KMS-11 (cell line): ENCODE data around the gene MAFB.

Experiments used
- H2AFZ ChIP-seq: fragments of 200-600 bp; sonication (generic); 2 replicates; pipeline ENCODE4 v1.6.1; 2016; ENCODE audit warnings: antibody characterized with exemption, mixed run types, low read depth
- H3K27ac ChIP-seq: fragments of 200-600 bp; sonication (generic); 2 replicates; pipeline ENCODE4 v1.6.1; 2016; ENCODE audit warnings: mild to moderate bottlenecking, mixed run types
- H3K27me3 ChIP-seq: fragments of 200-600 bp; sonication (generic); 2 replicates; pipeline ENCODE4 v1.6.1; 2017; ENCODE audit warnings: mild to moderate bottlenecking, low read depth, mixed run types, moderate library complexity; ENCODE audit not compliant: insufficient read depth
- H3K36me3 ChIP-seq: fragments of 200-600 bp; sonication (generic); 2 replicates; pipeline ENCODE4 v1.6.1; 2017; ENCODE audit warnings: mild to moderate bottlenecking, mixed run types; ENCODE audit not compliant: insufficient read depth
- H3K4me1 ChIP-seq: fragments of 200-600 bp; sonication (generic); 2 replicates; pipeline ENCODE4 v1.6.1; 2016; ENCODE audit warnings: mild to moderate bottlenecking, low read depth, mixed run types; ENCODE audit not compliant: poor library complexity, severe bottlenecking
- H3K4me2 ChIP-seq: fragments of 200-600 bp; sonication (generic); 2 replicates; pipeline ENCODE4 v1.7.0; 2016; ENCODE audit warnings: mild to moderate bottlenecking, mixed run types
- H3K4me3 ChIP-seq: fragments of 200-600 bp; sonication (generic); IDR thresholded peaks from 2 replicates; pipeline ENCODE4 v1.6.1; 2017; ENCODE audit warnings: low read depth, low read length, mixed read lengths; ENCODE audit not compliant: insufficient read depth
- H3K79me2 ChIP-seq: fragments of 200-600 bp; sonication (generic); 2 replicates; pipeline ENCODE4 v1.6.1; 2016; ENCODE audit warnings: low read depth, mixed run types; ENCODE audit not compliant: insufficient read depth
- H3K9ac ChIP-seq: fragments of 200-600 bp; sonication (generic); 2 replicates; pipeline ENCODE4 v1.6.1; 2016; ENCODE audit warnings: mild to moderate bottlenecking, mixed run types
- H4K20me1 ChIP-seq: fragments of 200-600 bp; sonication (generic); 2 replicates; pipeline ENCODE4 v1.6.1; 2016; ENCODE audit warnings: mild to moderate bottlenecking, mixed run types; ENCODE audit not compliant: insufficient read depth
- TF ChIP-seq, protein P1 (sequence below): fragments of 200-600 bp; sonication (generic); conservative IDR thresholded peaks from 2 replicates; pipeline ENCODE4 v1.6.1; 2017; ENCODE audit warnings: low read depth, mild to moderate bottlenecking, antibody characterized with exemption, low read length, moderate library complexity, mixed read lengths

The MAFB gene

DNA sequence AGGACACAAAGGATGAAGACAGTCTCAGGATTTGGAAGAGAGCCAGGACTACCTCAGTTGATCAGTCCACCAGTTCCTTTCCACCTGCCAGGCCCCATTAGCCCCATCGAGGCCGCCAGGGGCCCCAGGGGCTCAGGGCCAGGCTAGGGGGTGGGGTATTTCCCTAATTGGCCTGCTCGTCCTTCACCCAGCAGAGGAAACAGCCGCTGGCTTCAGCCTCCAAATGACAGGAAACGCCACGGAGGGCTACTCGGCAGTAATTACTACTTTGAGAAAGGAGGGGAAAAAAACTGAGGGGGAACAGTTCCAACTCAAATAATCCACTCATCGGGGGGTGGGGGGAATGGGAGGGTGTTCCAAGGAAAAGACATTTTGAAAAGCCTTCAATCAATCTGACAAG is 42.7 kb downstream of the MAFB start:
- Histone ChIP-seq H2AFZ (no peak overlapping the region), H3K4me1 (no peaks in the 10 kb centered on the region), H4K20me1 (no peaks in the 10 kb centered on the region), H3K27ac (no peak overlapping the region), H3K27me3 (no peaks in the 10 kb centered on the region), H3K4me3 (no peak overlapping the region), H3K4me2 (no peak overlapping the region), H3K79me2 (no peaks in the 10 kb centered on the region), H3K36me3 (no peaks in the 10 kb centered on the region), H3K9ac (no peak overlapping the region)
- TF ChIP-seq, protein P1, sequence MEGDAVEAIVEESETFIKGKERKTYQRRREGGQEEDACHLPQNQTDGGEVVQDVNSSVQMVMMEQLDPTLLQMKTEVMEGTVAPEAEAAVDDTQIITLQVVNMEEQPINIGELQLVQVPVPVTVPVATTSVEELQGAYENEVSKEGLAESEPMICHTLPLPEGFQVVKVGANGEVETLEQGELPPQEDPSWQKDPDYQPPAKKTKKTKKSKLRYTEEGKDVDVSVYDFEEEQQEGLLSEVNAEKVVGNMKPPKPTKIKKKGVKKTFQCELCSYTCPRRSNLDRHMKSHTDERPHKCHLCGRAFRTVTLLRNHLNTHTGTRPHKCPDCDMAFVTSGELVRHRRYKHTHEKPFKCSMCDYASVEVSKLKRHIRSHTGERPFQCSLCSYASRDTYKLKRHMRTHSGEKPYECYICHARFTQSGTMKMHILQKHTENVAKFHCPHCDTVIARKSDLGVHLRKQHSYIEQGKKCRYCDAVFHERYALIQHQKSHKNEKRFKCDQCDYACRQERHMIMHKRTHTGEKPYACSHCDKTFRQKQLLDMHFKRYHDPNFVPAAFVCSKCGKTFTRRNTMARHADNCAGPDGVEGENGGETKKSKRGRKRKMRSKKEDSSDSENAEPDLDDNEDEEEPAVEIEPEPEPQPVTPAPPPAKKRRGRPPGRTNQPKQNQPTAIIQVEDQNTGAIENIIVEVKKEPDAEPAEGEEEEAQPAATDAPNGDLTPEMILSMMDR, result no peak

DNA sequence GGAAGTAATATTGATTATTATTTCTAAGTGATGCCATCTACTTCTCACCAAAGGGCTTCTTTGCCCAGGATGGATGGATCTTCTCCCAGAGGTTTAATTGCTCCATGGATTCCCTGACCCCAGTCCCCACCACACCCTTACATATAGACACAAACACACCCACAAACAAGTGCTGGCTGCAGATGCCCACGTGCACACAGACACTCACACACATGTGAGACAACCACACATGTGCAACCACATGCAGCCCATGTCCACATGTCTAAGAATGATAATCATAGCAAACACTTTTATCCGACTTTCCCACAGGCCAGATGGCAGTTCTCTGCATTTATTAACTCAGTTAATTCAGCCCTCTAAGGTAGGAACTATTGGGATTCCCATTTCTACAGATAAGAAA is 44.2 kb downstream of the MAFB start:
- Histone ChIP-seq H4K20me1 (no peaks in the 10 kb centered on the region), H2AFZ (no peak overlapping the region), H3K4me3 (no peak overlapping the region), H3K27ac (no peak overlapping the region), H3K27me3 (no peaks in the 10 kb centered on the region), H3K4me2 (no peak overlapping the region), H3K36me3 (no peaks in the 10 kb centered on the region), H3K79me2 (no peaks in the 10 kb centered on the region), H3K9ac (no peak overlapping the region), H3K4me1 (no peaks in the 10 kb centered on the region)
- TF ChIP-seq, protein P1, result no peak

DNA sequence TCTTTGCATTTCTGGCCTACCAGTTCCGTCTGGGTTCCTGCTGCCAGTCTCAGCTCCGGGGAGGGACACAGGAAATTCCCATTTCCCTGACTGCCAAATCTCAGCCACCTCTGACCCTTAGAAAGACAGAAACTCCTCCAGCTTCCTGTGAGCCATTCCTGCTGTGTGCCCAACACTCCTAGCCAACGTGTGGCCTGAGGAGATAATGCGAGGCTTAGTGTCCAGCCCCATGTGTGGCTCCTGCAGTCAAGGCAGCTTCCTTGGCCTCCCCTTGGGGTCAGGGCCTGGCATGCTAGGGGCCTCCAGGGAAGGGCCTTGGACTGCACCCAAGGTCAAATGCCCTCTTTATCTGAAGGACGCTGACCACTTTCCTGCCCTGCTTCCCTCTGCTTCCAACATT is 45.1 kb downstream of the MAFB start:
- TF ChIP-seq, protein P1, result no peak
- Histone ChIP-seq H3K4me3 (no peak overlapping the region), H3K4me1 (no peaks in the 10 kb centered on the region), H2AFZ (no peak overlapping the region), H3K4me2 (no peak overlapping the region), H3K9ac (no peak overlapping the region), H3K79me2 (no peaks in the 10 kb centered on the region), H3K27ac (no peak overlapping the region), H4K20me1 (no peaks in the 10 kb centered on the region), H3K27me3 (no peaks in the 10 kb centered on the region), H3K36me3 (no peaks in the 10 kb centered on the region)

DNA sequence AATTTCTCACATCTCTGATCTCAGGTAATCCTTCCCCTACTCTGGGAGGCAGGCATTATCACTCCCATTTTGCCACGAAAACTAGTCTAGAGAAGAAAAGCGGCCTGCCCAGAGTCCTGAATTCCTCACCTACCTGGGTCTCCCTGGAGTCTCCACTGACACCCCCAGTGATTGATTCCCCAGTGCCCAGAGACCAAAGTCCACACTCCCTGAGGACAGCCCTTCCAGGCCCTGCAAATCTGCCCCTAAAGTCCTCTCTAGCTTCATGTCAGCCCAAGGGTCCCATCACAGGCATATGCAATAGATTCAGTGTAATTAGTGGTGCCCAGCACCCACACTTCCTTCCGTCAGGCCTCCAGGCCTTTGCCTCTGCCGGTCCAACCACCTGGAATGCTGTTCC is 47.2 kb downstream of the MAFB start:
- H3K79me2 ChIP-seq, result no peaks in the 10 kb centered on the region
- no peaks in the 10 kb centered on the region for H3K27me3 ChIP-seq
- H3K4me3 ChIP-seq, result no peak overlapping the region
- TF ChIP-seq, protein P1, result no peak
- no peak overlapping the region for H3K9ac ChIP-seq
- H3K4me2 ChIP-seq, result no peak overlapping the region
- H3K4me1 ChIP-seq, result no peaks in the 10 kb centered on the region
- H2AFZ ChIP-seq, result no peak overlapping the region
- H4K20me1 ChIP-seq, result no peaks in the 10 kb centered on the region
- no peaks in the 10 kb centered on the region for H3K36me3 ChIP-seq
- H3K27ac ChIP-seq, result no peak overlapping the region

DNA sequence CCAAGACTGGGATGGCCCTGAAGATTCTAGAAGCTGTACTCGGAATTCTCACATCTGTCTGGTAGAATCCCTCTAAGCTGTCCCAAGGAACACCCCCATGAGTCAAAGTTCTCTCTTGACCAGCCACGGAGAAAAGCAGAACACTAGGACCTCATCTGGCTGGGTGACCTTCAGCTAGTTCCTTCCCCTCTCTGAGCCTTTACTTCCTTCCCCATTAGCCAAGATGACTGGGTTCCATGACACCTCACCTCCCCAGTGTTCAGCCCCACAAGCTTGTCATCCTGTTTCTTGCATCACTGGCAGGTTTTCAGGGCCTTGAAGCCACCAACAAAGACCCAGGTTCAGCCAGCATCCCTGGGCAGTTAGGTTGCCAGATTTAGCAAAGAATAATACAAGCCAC is 47.8 kb downstream of the MAFB start:
- no peak overlapping the region for H3K4me3 ChIP-seq
- H3K27me3 ChIP-seq, result no peaks in the 10 kb centered on the region
- no peak overlapping the region for H3K9ac ChIP-seq
- no peaks in the 10 kb centered on the region for H4K20me1 ChIP-seq
- no peak overlapping the region for H3K27ac ChIP-seq
- H3K36me3 ChIP-seq, result no peaks in the 10 kb centered on the region
- no peaks in the 10 kb centered on the region for H3K79me2 ChIP-seq
- TF ChIP-seq, protein P1, result no peak
- no peaks in the 10 kb centered on the region for H3K4me1 ChIP-seq
- no peak overlapping the region for H2AFZ ChIP-seq
- no peak overlapping the region for H3K4me2 ChIP-seq
